Daoy (cell line): ENCODE data around the gene NR6A1. TPM values are rescaled to one million over a fixed set of nuclear protein-coding genes. Genes with fewer than 3 reads are reported as not detected.

Source experiments
- DNase-seq: peaks from one replicate; pipeline ENCODE4 v3.0.0-alpha.2; 2015; ENCODE audit warnings: low read depth
- total RNA-seq: library from RNA; depleted of rRNA; stranded (reverse); fragments of >200 nt; shearing (Covaris generic); gene quantifications from 2 replicates; pipeline ENCODE4 v1.2.3, GENCODE V29; 2014; rRNA removed

NR6A1 gene
- total RNA-seq, 1 experiment from 2014 or later, result 5.1 TPM

DNA sequence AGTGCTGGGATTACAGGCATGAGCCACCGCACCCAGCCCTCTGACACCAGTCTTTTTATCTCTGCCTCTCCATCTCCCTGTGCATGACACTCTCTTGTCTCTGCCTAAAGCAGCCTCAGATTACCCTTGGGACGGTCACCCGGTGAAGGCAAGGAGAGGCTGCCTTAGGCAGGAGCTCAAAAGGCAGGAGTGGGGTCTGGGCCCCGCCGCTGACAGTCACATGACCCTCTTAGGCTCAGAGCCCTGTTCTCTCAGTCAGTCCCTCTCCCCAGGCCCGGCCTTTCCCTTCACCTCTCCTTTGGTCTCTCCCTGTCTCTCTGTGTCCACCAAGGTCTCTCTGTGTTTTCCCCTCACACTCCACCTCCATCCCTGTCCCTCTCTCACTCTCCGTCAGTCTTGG is 298.3 kb downstream of the NR6A1 start:
- no peak for DNase-seq

DNA sequence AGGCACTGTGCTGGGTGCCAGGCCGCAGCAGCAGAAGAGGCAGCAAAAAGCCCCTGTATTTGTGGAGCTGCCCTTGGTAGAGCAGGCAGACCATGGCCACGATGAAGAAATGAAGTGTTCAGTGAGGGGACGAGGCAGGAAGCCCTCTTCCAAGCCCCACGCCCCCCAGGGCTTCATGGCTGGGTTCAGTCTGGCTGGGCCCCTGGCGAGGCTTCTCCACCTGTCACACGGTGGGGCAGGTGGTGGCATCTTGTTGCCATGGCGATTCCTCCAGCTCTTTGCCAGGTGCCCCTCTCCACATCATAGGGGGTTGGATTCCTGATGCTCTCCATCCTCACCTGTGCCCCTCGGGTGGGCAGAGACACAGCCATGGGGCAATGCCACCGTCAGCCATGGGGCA is 299.4 kb downstream of the NR6A1 start:
- DNase-seq, result no peak

GRCh38 chr9:124470726-124471125 is 300.4 kb downstream of the NR6A1 start:
- DNase-seq, result no peak

DNA sequence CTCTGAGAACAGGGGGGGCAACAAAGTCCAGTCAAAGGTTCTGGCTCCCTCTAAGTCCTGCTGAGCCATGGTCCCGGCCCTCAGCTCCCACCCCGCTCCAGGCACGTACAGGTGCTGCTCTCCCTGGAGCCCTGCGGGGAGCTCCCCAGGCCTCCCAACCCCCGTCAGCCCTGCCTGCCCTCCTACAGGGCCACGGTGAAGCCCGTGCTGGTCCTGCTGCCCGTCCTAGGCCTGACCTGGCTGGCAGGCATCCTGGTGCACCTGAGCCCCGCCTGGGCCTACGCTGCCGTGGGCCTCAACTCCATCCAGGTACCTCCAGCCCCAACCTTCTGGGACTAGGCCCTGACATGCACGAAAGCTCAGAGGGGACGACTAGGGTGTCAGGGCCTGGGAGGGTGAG is 300.8 kb downstream of the NR6A1 start:
- DNase-seq, result no peak

- no peak for DNase-seq
Measured at GRCh38 chr9:124469011-124469832, 301.9 kb downstream of the NR6A1 start.

DNA sequence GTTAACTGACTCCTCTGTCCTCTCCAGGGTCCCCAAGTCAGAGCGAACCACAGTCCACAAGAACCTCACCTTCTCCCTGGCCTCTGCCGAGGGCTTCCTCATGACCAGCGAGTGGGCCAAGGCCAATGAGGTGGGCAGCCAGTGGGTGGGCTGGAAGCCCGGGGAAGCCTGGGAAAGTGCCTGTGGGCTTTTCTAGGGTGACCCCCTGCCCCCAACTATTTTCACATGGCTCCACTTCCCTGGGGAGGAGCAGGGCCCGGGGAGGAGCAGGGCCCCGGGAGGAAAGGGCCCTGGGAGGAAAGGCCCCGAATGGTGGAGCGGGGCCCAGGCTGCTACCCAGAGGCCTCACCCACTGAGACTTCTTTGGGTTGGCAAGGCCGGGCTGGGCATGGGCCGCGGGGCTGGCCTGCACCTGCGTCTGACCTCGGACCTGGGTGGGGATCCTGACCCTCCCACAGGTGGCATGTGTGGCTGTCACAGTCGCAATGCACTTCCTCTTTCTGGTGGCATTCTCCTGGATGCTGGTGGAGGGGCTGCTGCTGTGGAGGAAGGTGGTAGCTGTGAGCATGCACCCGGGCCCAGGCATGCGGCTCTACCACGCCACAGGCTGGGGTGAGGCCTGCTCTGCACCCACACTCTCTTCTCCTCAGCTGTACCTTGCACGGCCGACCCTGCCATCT is 302.9 kb downstream of the NR6A1 start:
- no peak for DNase-seq

DNA sequence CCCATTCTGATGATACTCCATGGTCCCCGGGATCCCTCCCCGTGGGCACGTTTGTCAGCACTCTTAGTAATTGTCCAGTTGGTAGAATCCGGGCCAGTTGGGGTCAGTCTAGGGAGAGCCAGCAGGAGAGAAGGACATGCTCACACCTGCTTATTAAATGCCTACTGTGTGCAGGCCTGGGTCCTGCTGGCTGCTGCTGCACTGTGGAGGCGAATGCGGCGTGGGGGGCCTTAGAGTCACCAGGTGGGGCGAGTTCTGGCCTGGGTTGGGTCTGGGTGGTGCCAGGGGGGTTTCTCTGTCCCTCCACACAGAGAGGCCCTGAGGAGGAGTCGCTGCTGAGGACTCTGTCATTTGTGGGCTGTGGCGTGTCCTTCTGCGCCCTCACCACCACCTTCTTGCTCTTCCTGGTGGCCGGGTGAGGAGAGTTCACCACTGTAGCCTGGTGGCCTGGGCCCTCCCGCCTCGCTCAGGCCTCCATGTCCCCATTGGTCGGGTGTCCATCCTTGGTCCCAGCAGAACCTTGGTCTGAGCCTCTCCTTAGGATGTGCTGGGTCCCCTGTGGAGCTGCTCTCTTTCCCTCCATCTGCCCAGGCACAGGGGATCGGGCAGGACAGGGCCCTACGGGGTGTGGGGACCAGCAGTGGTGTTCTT is 303.6 kb downstream of the NR6A1 start:
- no peak for DNase-seq

Other genes with a start within 250 kb of the NR6A1 start
- gene OLFML2A, start 5.8 kb upstream of the NR6A1 start, total RNA-seq, result 3.9 and 5.7 TPM in 2 replicates
- gene WDR38, start 82.1 kb upstream of the NR6A1 start, total RNA-seq, result 0.12 TPM in 1 of 2 replicates, not detected in the other
- gene RPL35, start 90.6 kb upstream of the NR6A1 start, total RNA-seq, result 4,733 and 5,328 TPM in 2 replicates
- gene ARPC5L, start 90.8 kb upstream of the NR6A1 start, total RNA-seq, result 52.8 and 81.8 TPM in 2 replicates
- gene GOLGA1, start 169.8 kb upstream of the NR6A1 start, total RNA-seq, result 17.2 and 23.2 TPM in 2 replicates